ENCODE measurements around the gene CFAP91. TPM values are rescaled to one million over a fixed set of nuclear protein-coding genes. Genes with fewer than 3 reads are reported as not detected.

CFAP91 gene
- total and polyA plus RNA-seq, 2 donors (not counting 3 experiments of a cell fraction or from before 2014, with no cell fraction given), result 0.40 to 0.54 TPM

Other genes starting within 250 kb of the CFAP91 start
- 53.0 and 56.0 TPM in 2 replicates for gene TMEM39A, start 239.4 kb upstream of the CFAP91 start, total RNA-seq
- 43.6 and 44.6 TPM in 2 replicates for gene TMEM39A, start 239.4 kb upstream of the CFAP91 start, polyA plus RNA-seq
- gene POGLUT1, start 234.1 kb upstream of the CFAP91 start, total RNA-seq, result 17.8 and 25.0 TPM in 2 replicates
- 7.5 and 9.5 TPM in 2 replicates for gene POGLUT1, start 234.1 kb upstream of the CFAP91 start, polyA plus RNA-seq
- 76.2 and 80.8 TPM in 2 replicates for gene TIMMDC1, start 204.5 kb upstream of the CFAP91 start, total RNA-seq
- gene TIMMDC1, start 204.5 kb upstream of the CFAP91 start, polyA plus RNA-seq, result 49.2 and 61.4 TPM in 2 replicates
- gene CD80, start 143.4 kb upstream of the CFAP91 start, total RNA-seq, result not detected in 2 replicates
- not detected in 2 replicates for gene CD80, start 143.4 kb upstream of the CFAP91 start, polyA plus RNA-seq
- gene ADPRH, start 123.5 kb upstream of the CFAP91 start, total RNA-seq, result 6.0 and 8.0 TPM in 2 replicates
- 3.3 and 3.5 TPM in 2 replicates for gene ADPRH, start 123.5 kb upstream of the CFAP91 start, polyA plus RNA-seq
- not detected in 2 replicates for gene PLA1A, start 105.1 kb upstream of the CFAP91 start, total RNA-seq
- gene PLA1A, start 105.1 kb upstream of the CFAP91 start, polyA plus RNA-seq, result 0.07 and 0.14 TPM in 2 replicates
- gene POPDC2, start 42.4 kb upstream of the CFAP91 start, total RNA-seq, result 0.66 TPM in 1 of 2 replicates, not detected in the other
- gene POPDC2, start 42.4 kb upstream of the CFAP91 start, polyA plus RNA-seq, result 0.57 and 1.3 TPM in 2 replicates
- 31.3 and 37.6 TPM in 2 replicates for gene COX17, start 25.6 kb upstream of the CFAP91 start, total RNA-seq
- gene COX17, start 25.6 kb upstream of the CFAP91 start, polyA plus RNA-seq, result 15.3 and 19.8 TPM in 2 replicates
- not detected in 2 replicates for gene NR1I2, start 79.1 kb downstream of the CFAP91 start, total RNA-seq
- gene NR1I2, start 79.1 kb downstream of the CFAP91 start, polyA plus RNA-seq, result 0.03 TPM in 2 replicates

Data from endothelial cell of umbilical vein (primary cell).